Activated CD8-positive, alpha-beta memory T cell treated with anti-CD3 and anti-CD28 coated beads for 48 hours (primary cell): Measurements from ENCODE around the gene B3GNT3.
"Not testable (repeated sequence)": the region's sequence is repeated elsewhere in the genome, so short reads cannot be mapped to it uniquely, and the experiment has no call there.

Experiments
- DNase-seq, 3 experiments: peaks; one replicate each; pipeline ENCODE4 v3.0.0-alpha.2; 2020; ENCODE audit warnings: low read depth in 2 of 3, low spot score in 2 of 3

The B3GNT3 gene

GRCh38 chr19:17796838-17797423 lies 2.0 kb downstream of the B3GNT3 start:
- DNase-seq = no peak

DNA sequence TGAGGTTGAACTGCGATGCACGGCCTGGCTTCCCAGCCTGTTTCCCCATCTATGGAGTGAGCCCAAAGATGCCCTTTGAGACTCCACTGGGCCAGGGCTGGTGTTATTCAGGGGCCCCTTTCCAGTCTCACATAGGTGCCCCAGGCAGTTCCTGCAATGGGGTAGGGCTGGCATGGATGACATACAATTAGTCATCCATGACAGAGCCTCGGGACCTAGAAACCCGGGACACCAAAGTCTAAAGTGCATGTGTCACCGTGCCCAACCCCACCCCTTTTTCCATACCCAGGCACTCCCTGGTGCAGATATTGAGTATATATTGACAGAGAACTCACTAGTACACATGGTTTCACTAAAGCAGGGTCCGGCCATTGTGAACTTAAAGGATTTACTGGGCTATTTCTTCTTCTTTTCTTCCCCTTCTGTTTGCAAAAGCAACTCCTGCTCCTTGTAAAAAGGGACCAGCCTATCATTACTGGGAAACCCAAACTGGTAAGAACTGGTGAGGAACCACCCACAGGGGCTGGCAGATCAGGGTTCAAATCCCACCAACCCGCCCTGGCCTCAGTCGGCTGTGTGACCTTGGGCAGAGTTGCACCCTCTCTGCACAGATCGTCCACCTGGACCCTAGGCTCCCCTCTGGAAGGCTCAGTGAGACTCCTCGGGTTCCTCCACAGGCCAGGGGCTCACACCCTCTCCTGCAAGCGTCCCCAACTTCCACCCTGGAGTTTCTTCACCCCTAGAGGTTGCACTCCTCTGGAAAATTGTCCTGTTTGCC lies 2.7 kb downstream of the B3GNT3 start:
- DNase-seq = peak in 2 of 3 experiments; percentile 23 to 27

- DNase-seq = not testable (repeated sequence)
These were observed 3.7 kb downstream of the B3GNT3 start for GRCh38 chr19:17798599-17798998.

- DNase-seq = no peak
These were observed 7.4 kb downstream of the B3GNT3 start for GRCh38 chr19:17802137-17802858.

DNA sequence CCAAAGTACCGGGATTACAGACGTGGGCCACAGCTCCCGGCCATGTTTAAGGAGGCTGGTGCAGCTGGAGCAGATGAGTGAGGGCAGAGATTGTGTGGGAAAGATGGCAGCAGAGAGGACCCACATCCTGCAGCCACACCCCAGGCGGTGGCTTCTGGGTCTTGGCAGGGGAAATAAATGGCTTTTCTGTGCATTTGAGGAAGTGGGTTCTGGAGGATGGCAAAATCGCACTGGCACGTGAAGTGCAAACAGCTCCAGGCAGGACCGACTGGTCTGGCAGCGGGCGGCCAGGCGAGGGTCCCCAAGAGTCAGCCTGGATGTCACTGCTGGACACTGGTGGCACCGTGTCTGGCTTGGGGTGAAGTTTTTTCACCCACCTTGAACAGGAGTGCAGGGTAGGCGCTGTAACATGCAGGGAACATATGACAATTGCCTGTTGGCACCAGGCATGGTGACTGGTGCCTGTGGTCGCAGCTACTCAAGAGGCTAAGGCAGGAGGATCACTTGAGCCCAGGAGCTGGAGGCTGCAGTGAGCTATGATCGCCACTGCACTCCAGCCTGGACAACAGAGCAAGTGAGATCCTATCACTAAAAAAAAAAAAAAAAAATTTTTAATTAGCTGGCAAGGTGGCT lies 8.4 kb downstream of the B3GNT3 start:
- DNase-seq = no peak

- DNase-seq = no peak
These were observed 10.5 kb downstream of the B3GNT3 start for GRCh38 chr19:17805427-17805826.

DNA sequence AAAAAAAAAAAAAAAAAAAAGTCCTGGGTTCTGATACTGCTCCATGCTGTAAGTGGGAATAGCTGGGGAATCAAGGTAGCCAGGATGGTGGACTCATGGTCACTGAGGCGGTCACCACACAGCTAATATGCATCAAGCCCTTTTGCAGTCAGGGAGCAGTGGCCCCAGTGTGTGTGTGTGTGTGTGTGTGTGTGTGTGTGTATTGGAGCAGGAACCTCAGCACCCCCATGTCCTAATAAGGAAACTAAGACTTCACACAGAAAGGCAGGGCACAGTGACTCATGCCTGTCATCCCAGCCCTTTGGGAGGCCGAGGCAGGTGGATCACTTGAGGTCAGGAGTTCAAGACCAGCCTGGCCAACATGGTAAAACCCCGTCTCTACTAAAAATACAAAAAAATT lies 12.0 kb downstream of the B3GNT3 start:
- DNase-seq = no peak

DNA sequence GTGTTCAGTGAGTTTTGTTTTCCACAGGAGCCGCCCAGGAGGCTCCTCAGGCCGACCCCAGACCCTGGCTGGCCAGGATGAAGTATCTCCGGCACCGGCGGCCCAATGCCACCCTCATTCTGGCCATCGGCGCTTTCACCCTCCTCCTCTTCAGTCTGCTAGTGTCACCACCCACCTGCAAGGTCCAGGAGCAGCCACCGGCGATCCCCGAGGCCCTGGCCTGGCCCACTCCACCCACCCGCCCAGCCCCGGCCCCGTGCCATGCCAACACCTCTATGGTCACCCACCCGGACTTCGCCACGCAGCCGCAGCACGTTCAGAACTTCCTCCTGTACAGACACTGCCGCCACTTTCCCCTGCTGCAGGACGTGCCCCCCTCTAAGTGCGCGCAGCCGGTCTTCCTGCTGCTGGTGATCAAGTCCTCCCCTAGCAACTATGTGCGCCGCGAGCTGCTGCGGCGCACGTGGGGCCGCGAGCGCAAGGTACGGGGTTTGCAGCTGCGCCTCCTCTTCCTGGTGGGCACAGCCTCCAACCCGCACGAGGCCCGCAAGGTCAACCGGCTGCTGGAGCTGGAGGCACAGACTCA lies 12.9 kb downstream of the B3GNT3 start:
- no peak for DNase-seq

- no peak for DNase-seq
These were observed 16.2 kb downstream of the B3GNT3 start for GRCh38 chr19:17811103-17811502.

GRCh38 chr19:17811681-17812080 lies 16.7 kb downstream of the B3GNT3 start:
- DNase-seq = no peak

- DNase-seq = no peak
These were observed 17.2 kb downstream of the B3GNT3 start for GRCh38 chr19:17812099-17812498.

GRCh38 chr19:17817668-17818363 lies 22.9 kb downstream of the B3GNT3 start:
- no peak for DNase-seq

- no peak for DNase-seq
These were observed 26.3 kb downstream of the B3GNT3 start, which contains the start of gene INSL3 for GRCh38 chr19:17821190-17821589. Gene INSL3, minus strand, starts transcription at chr19:17821519. Its CDS starts 13 bp downstream, at chr19:17821506.

DNA sequence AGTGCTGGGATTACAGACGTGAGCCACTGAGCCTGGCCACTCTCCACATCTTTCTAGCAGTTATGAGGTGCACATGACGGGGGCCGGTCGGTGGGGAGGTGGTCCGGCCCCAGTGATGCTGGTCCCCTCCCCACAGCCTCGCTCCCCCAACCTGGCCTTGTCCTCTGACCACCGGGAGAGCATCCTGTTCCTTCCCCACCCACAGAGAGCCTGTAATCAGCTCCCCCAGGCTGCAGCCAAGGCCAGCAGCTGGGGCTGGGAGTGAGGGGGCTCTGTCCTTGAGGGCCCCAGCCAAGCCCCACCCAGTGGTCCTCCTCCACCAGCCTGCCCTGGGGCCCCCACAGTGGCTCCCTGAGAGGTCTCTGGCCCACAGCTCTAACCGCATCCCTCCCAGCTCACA lies 29.4 kb downstream of the B3GNT3 start:
- no peak for DNase-seq

GRCh38 chr19:17826508-17827056 lies 31.6 kb downstream of the B3GNT3 start:
- no peak for DNase-seq

DNA sequence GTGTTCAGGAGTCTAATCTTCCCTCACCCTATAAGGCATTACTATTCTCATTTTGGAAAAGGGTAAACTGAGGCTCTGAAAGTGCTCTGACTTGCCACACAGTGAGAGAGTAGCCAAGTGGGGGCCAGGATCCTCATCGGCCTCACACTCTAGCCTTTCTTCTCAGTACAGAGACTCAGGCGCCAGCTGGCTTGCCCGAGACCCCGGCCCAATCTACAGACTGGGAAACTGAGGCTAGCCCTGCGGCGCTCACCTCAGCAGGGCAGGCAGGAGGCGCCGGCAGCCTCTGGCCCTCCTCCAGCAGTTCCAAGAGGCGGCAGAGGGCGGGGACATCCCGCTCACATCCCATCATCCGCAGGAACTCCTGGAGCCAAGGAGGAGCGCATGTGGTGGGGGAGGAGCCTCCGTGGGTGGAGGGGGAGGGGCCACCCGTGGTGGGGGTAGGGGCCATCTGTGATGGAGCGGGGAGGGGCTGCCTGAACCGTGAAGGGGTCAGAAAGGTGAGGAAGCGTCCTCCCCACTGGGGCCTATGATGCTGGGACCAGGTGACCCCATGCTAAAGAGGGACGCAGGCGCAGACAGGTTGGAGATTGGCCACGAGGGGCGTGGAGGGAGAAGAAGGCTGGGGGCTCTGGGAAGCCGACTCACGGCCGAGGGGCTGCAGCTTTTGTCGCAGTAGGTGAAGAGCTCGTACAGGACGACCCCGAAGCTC lies 35.1 kb downstream of the B3GNT3 start:
- DNase-seq = no peak

- peak in 1 of 3 experiments; percentile 59 for DNase-seq
These were observed 35.9 kb downstream of the B3GNT3 start for GRCh38 chr19:17830567-17831418.

DNA sequence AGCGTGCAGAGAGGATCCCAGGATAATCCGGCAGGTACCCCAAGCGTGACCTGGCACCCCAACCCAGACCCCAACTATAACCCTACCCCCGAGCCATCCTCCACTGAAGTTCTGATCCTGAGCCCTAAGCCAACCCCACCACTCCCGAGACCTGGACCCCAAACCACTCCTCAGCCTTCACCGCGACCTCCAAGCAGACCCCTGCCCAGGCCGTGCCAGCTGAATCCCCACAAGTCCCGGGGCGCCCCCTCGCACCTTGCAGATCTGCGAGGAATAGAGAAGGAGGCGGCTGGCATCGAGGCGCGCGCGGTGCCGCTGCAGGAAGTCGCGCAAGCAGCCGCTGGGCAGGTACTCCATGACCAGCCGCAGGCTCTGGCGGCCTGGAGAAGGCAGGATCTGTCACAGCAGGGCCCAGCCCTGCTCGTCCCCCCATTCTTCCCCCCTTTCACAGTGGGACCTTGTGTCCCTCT lies 36.5 kb downstream of the B3GNT3 start:
- DNase-seq = no peak
